WTC11 (cell line): ENCODE results near the gene RPL27.
"Not testable (repeated sequence)": the region's sequence is repeated elsewhere in the genome, so short reads cannot be mapped to it uniquely, and the experiment has no call there.

Source experiments
- CBFB ChIP-seq: sonication (generic); formaldehyde crosslinking; IDR thresholded peaks from 2 replicates; pipeline ENCODE4 v1.8.1; 2022; ENCODE audit warnings: mild to moderate bottlenecking, low read depth, missing genetic modification reagents
- CTCF ChIP-seq: fragments of 200-600 bp; IDR thresholded peaks from 2 replicates; pipeline ENCODE4 v1.8.0; 2022; ENCODE audit warnings: antibody characterized with exemption
- ELF4 ChIP-seq: sonication (generic); formaldehyde crosslinking; IDR thresholded peaks from 2 replicates; pipeline ENCODE4 v1.8.1; 2022; ENCODE audit warnings: low read depth, mild to moderate bottlenecking, moderate library complexity, missing genetic modification reagents
- IRF2 ChIP-seq: sonication (generic); formaldehyde crosslinking; IDR thresholded peaks from 2 replicates; pipeline ENCODE4 v1.8.0; 2022; ENCODE audit warnings: low read depth, missing genetic modification reagents, borderline replicate concordance
- ZNF138 ChIP-seq: sonication (generic); formaldehyde crosslinking; conservative IDR thresholded peaks from 2 replicates; pipeline ENCODE4 v1.8.1; 2022; ENCODE audit warnings: mild to moderate bottlenecking, moderate library complexity, missing genetic modification reagents
- TF ChIP-seq, protein P1 (sequence below): sonication (generic); formaldehyde crosslinking; IDR thresholded peaks from 2 replicates; pipeline ENCODE4 v1.8.1; 2023; ENCODE audit warnings: mild to moderate bottlenecking, missing genetic modification reagents, moderate library complexity

GRCh38 chr17:42975701-42976100 is 22.5 kb upstream of the RPL27 start:
- not testable (repeated sequence) for TF ChIP-seq ZNF138 (CRISPR knock-in tag); CTCF; ELF4; IRF2; CBFB (CRISPR knock-in tag)
- TF ChIP-seq, protein P1, sequence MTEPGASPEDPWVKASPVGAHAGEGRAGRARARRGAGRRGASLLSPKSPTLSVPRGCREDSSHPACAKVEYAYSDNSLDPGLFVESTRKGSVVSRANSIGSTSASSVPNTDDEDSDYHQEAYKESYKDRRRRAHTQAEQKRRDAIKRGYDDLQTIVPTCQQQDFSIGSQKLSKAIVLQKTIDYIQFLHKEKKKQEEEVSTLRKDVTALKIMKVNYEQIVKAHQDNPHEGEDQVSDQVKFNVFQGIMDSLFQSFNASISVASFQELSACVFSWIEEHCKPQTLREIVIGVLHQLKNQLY: not testable (repeated sequence)
